Prostate gland (tissue), 2 donors: Measurements from ENCODE around the gene RGS19. TPM values are rescaled to one million over a fixed set of nuclear protein-coding genes. Genes with fewer than 3 reads are reported as not detected.
A peak's percentile ranks its signal among the peaks of the same experiment; 100 is the strongest.

Experiments
- DNase-seq: peaks from one replicate; pipeline ENCODE4 v3.0.0-alpha.2; 2019; ENCODE audit warnings: low spot score
- H3K27ac ChIP-seq, 2 donors: fragments of 200-600 bp; sonication (generic); 2 replicates each; pipeline ENCODE4 v1.5.1; 2017 to 2019
- H3K27me3 ChIP-seq: fragments of 200-600 bp; sonication (generic); replicated peaks from 2 replicates; pipeline ENCODE4 v1.5.1; 2019; ENCODE audit not compliant: insufficient read depth
- H3K36me3 ChIP-seq, 2 donors: fragments of 200-600 bp; sonication (generic); 1 replicate in 1 of 2; 2 replicates in 1 of 2; pipeline versions ENCODE4 v1.5.1 to v1.8.1; 2017 to 2019
- H3K4me1 ChIP-seq: fragments of 200-600 bp; sonication (generic); replicated peaks from 2 replicates; pipeline ENCODE4 v1.5.1; 2019
- H3K4me3 ChIP-seq, 2 donors: fragments of 200-600 bp; sonication (generic); 2 replicates each; pipeline ENCODE4 v1.5.1; 2017 to 2019
- H3K9me3 ChIP-seq: fragments of 200-600 bp; sonication (generic); 2 replicates; pipeline ENCODE4 v1.5.1; 2017
- CTCF ChIP-seq, 4 experiments: fragments of 200-600 bp in 2 of 4; fragments of 450-650 bp in 2 of 4; sonication (generic) in 2 of 4; IDR thresholded peaks; 1 replicate in 3 of 4; 2 replicates in 1 of 4; pipeline ENCODE4 v1.5.1; 2016 to 2019; ENCODE audit warnings: antibody characterized with exemption in 4 of 4, mild to moderate bottlenecking in 2 of 4, moderate library complexity in 2 of 4
- POLR2A ChIP-seq: fragments of 450-650 bp; IDR thresholded peaks from one replicate; pipeline ENCODE4 v1.6.1; 2016; ENCODE audit warnings: antibody characterized with exemption, mild to moderate bottlenecking
- POLR2AphosphoS5 ChIP-seq: sonication (generic); formaldehyde crosslinking; IDR thresholded peaks from one replicate; pipeline ENCODE4 v1.6.1; 2017; ENCODE audit warnings: antibody characterized with exemption
- WGBS: methylation state at CpG from one replicate; pipeline ENCODE4 v1.1.5; 2018; 5-methylcytosine and 5-hydroxymethylcytosine counted together
- intact Hi-C: fragments of 100-400 bp; cut with DNase I; formaldehyde crosslinking; loops from one replicate; pipeline ENCODE4 v1.14.2; 2022
- total RNA-seq, 2 donors: library from RNA; depleted of rRNA; stranded (reverse); fragments of >200 nt; gene quantifications; one replicate each; pipeline ENCODE4 v1.1.0, GENCODE V29; 2016

RGS19 gene
- total RNA-seq, 2 donors from 2014 or later: 13.3 to 15.1 TPM

DNA sequence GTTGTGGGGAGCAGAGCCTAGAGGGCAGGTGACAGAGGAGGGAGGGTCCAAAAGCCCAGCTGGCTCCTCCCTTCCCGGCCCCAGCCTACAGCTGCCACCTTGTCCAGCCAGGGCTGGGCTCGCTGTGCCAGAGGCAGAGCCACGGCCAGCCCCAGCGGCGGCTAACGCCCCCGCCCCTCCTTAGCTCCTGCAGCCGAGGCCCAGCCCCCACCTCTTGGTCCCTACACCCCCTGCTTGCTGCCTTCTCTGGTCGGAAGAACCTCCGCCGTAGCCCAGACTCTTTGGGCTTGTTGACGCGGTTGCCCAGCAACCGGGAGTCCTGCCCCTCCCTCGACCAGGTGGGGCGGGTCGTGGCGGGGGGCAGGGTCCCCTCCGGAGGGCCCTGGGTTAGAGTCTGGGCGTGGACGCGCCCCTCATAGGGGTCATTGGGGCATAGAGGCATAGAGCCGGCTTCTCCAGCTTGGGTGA lies 5.4 kb upstream of the RGS19 start:
- Histone ChIP-seq H3K36me3 (no peaks in the 10 kb centered on the region), H3K27me3 (no peaks in the 10 kb centered on the region), H3K4me1 (no peaks in the 10 kb centered on the region), H3K4me3 (no peak overlapping the region), H3K27ac (no peak overlapping the region), H3K9me3 (no peaks in the 10 kb centered on the region)
- no peak for TF ChIP-seq POLR2A
- no peak for TF ChIP-seq CTCF (IDR thresholded peaks at IDR 0.05)
- no peak for TF ChIP-seq POLR2AphosphoS5
- WGBS: 10% methylated on average over 22 of the region's 23 CpGs
- intact Hi-C loops: no loop called here
- no peak for DNase-seq

DNA sequence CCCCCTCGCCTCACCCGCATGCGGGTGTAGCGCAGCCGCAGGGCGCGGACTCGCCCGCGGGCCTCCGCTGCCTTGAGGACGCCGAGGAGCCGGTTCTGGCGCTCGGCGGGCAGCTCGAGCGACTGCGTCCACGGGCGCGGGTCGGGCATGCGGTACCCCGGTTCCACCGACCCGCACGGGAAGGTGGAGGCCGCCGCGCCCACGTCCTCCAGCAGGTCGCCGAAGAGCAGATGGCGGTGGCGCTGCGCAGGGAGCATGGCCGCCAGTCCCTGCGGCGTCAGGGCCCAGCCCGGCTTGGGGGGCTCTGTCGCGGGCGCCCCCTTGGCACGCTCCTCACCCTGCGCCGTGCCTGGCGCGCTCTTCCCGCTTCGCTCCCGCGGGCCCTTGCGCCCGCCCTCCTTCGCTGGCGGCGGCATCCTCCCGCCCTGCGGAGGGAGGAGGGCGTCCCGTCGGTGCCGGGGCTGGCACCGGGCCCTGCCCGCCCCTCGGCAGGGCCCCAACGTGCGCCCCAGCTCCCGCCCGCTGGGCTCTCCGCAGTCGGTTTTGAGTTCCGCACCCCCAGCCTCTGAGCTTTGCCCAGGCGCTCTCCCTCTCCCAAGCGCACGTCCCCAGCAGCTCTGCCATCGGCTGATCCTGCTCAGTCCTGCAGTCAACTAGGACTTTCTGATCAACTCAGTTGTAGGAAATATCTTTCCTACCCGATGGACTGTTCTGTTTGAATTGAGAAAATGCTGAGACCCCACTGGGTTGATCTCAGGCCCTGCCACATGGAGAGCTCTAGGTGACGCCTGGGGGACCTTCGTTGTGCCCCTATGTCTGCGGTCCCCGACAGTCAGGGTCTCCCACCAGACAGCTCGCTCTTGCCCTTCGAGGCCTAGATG lies 4.7 kb upstream of the RGS19 start, which contains the start of gene LKAAEAR1:
TSS of gene LKAAEAR1 (minus strand) at position 595 of the 881 bp plus-strand sequence. CDS start at position 416, 179 bp downstream.
- 5% methylated on average over 50 of the region's 86 CpGs for WGBS
- Histone ChIP-seq H3K9me3 (no peaks in the 10 kb centered on the region), H3K27me3 (no peaks in the 10 kb centered on the region), H3K36me3 (no peaks in the 10 kb centered on the region), H3K4me3 (peak within 1 kb of the TSS; percentile 37 to 50), H3K27ac (no peak within 1 kb of the TSS), H3K4me1 (peaks cover 3% of the 10 kb centered on the region)
- intact Hi-C loops: no loop called here
- no peak for DNase-seq
- TF ChIP-seq CTCF (IDR thresholded peaks at IDR 0.05): no peak
- no peak for TF ChIP-seq POLR2A
- no peak for TF ChIP-seq POLR2AphosphoS5

DNA sequence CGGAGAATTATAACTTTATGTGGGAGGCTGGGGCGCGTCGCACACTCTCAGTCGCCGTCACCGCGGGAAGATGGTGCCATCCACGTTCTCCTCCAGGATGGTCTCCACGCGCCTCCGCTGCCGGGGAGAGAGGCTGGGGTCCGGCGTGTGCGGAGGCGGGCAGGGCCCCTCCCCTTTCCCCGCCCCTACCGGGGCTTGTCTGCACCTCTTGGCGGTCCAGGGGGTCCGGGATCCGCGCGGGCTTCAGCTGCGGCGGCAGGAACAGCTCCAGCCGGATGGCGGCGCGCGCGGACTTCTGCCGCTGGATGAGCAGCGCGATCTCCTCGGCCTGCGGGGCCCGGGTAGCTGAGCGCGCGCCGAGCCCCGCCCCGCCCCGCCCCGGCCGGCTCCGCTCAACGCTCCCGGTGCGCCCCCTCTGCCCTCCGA lies 4.1 kb upstream of the RGS19 start:
- TF ChIP-seq POLR2A: no peak
- TF ChIP-seq POLR2AphosphoS5: no peak
- TF ChIP-seq CTCF (IDR thresholded peaks at IDR 0.05): peak in 3 of 4 experiments; percentile 31 to 64 (median 58)
- intact Hi-C loops: no loop called here
- peak; percentile 62 for DNase-seq
- no peak overlapping the region for H3K27ac ChIP-seq
- H3K9me3 ChIP-seq: no peaks in the 10 kb centered on the region
- H3K27me3 ChIP-seq: no peaks in the 10 kb centered on the region
- no peaks in the 10 kb centered on the region for H3K36me3 ChIP-seq
- H3K4me3 ChIP-seq: peak overlapping the region; percentile 37 to 50
- 1% methylated on average over 27 of the region's 52 CpGs for WGBS
- H3K4me1 ChIP-seq: peaks cover 8% of the 10 kb centered on the region

DNA sequence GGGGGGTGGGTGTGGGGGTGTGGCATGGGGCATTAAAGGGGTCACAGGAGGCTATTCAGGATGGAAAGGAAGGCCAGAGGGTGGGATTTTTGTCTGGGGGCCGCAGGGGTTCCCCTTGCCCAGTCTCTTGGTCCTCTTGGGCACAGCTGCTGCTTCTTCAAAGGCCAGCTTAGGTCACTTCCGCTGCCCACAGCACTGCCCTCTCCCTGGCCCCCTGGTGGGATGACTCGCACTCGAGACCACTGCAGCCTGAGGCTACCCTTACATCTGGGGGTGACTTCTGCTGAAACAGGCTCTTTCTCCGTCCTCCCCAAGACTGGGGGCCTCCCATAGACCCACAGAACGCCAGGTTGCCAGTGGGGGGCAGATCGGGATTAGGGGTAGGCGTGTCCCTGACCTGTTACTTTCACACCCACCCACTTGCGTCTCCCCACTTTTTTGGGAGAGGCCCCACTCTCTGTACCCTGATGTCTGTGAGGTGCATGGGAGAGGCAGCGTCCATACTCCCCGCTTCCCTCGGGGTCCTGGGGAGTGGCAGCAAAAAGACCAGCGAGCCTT lies 3.6 kb upstream of the RGS19 start:
- TF ChIP-seq POLR2A (no peak), POLR2AphosphoS5 (no peak), CTCF (IDR thresholded peaks at IDR 0.05) (no peak)
- no peak for DNase-seq
- H3K4me3 ChIP-seq: peak overlapping the region in 1 of 2 donors; percentile 50
- no peak overlapping the region for H3K27ac ChIP-seq
- 24% methylated on average over 13 of the region's 13 CpGs for WGBS
- no peaks in the 10 kb centered on the region for H3K36me3 ChIP-seq
- peaks cover 9% of the 10 kb centered on the region for H3K4me1 ChIP-seq
- intact Hi-C loops: no loop called here
- no peaks in the 10 kb centered on the region for H3K9me3 ChIP-seq
- no peaks in the 10 kb centered on the region for H3K27me3 ChIP-seq
